ENCODE data around the gene CD46. TPM values are rescaled to one million over a fixed set of nuclear protein-coding genes. Genes with fewer than 3 reads are reported as not detected.

Gene CD46
- total and polyA plus RNA-seq, 10 of the 15 experiments (the other 5 are each of a cell fraction or from before 2014, with no cell fraction given), result 61.1 to 198 (median 81.4) TPM

DNA sequence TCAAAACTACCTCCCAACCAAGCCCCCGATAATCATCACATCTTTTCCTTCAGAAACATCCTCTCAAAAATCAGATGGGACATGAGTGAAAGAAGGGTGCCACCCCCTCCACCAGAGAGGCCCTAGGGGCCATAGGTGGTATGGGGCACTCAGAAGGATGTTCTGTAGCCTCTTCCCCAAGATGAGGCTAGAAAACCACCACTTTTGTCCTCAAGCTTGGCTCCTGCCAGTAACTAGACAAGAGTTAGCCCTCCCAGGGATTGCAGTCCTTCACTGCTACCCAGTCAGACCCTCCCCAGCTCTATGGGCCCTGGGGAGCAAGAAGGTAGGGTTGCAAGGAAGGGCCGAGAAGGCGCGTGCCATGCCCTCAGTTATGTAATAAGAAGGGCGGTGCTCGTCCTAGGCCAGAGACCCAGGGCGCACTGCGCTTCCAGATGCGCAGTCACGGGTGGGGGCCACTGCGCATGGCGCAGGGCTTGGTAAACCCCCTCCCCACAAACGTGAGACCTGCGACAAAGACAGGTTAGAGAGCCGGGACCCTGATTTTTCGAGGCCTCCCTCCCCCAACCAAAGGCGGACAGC lies 69.7 kb downstream of the CD46 start (continued):
- peak in 1 of 2 experiments; percentile 66; a peak in 2 of 4 replicates for TF ChIP-seq BHLHE40 (IDR thresholded peaks at IDR 0.05; ENCODE audit: borderline replicate concordance in 1 of 2, low read depth in 2 of 2, low read length in 1 of 2)

GRCh38 chr1:207822124-207822601 lies 70.3 kb downstream of the CD46 start:
- Histone ChIP-seq H2AFZ (ENCODE audit: control insufficient read depth, low read depth, low read length) (no peak overlapping the region), H3K9me3 (replicated peaks; ENCODE audit: control insufficient read depth, insufficient read depth, low read length) (no peaks in the 10 kb centered on the region; the same call in 2 of the 3 replicates), H4K20me1 (ENCODE audit: control insufficient read depth, insufficient read depth) (peaks cover 3% of the 10 kb centered on the region; the same call in 1 of the 2 replicates), H3K79me2 (ENCODE audit: control insufficient read depth, insufficient read depth, low read length) (peaks cover 84% of the 10 kb centered on the region), H3K4me2 (ENCODE audit: control insufficient read depth, insufficient read depth) (peak overlapping the region; percentile 78), H3K27ac (ENCODE audit: control insufficient read depth, insufficient read depth) (peak overlapping the region; percentile 90), H3K9ac (ENCODE audit: control insufficient read depth, insufficient read depth, low read length) (peak overlapping the region; percentile 83), H3K36me3 (ENCODE audit: control insufficient read depth in 2 of 2, insufficient read depth in 2 of 2, low read length in 1 of 2) (peaks cover 0 to 10% of the 10 kb centered on the region in 2 experiments; a peak in 2 of 4 replicates), H3K4me1 (ENCODE audit: control insufficient read depth, insufficient read depth, low read length) (peaks cover 28% of the 10 kb centered on the region), H3K27me3 (replicated peaks in 1 of 2; ENCODE audit: control insufficient read depth in 2 of 2, insufficient read depth in 2 of 2, low read length in 1 of 2) (no peaks in the 10 kb centered on the region), H3K4me3 (peak overlapping the region; percentile 72)
- POLR2A ChIA-PET, result interaction anchor here (0.5 to 20.7 kb wide), 20 partner anchors 8 to 367 kb away, joined by 3 to 620 read pairs (median 6); no protein-coding TSS in a partner anchor
- BruUV-seq (replicated peaks), result no TSS peak
- FAIRE-seq, result no peak
- ATAC-seq, result peak; percentile 66
- CTCF ChIA-PET, result interaction anchor here (0.7 to 26.0 kb wide), 13 partner anchors 8 to 151 kb away, joined by 3 to 821 read pairs (median 5); no protein-coding TSS in a partner anchor
- intact Hi-C loops (cut with micrococcal nuclease; ENCODE audit: unreplicated experiment) (loop anchor here (10.0 kb wide), 1 partner anchor 1853 kb away; the partner anchor contains the start of gene G0S2), in situ Hi-C loops (cut with MboI) (loop anchor here (10.0 kb wide), 1 partner anchor 143 kb away; no protein-coding TSS in a partner anchor)
- SMC1A ChIA-PET (ENCODE audit: uncharacterized antibody, unreplicated experiment), result interaction anchor here (0.5 to 12.8 kb wide), 17 partner anchors 9 to 1847 kb away, joined by 3 to 164 read pairs (median 6); no protein-coding TSS in a partner anchor
- DNase-seq (ENCODE audit: low read depth, low spot score), result peak; percentile 51
- 0% methylated on average over 8 of the region's 8 CpGs for WGBS (ENCODE audit: insufficient coverage, insufficient replicate concordance, low lambda C conversion rate, missing lambda C conversion rate)
- RAD21 ChIA-PET (ENCODE audit: unreplicated experiment), result interaction anchor here (0.8 to 14.2 kb wide), 16 partner anchors 8 to 501 kb away, joined by 3 to 160 read pairs (median 8); partner anchors contain the start of gene CD55
- TF ChIP-seq RELB (IDR thresholded peaks at IDR 0.05; ENCODE audit: low read depth) (peak; percentile 67; the same call in 1 of the 2 replicates), PML (IDR thresholded peaks at IDR 0.05; ENCODE audit: low read length) (no peak), ZNF207 (IDR thresholded peaks at IDR 0.05; ENCODE audit: borderline replicate concordance) (peak; percentile 83), CHD4 (IDR thresholded peaks at IDR 0.05) (no peak), NR2C2 (IDR thresholded peaks at IDR 0.05; ENCODE audit: borderline replicate concordance, control insufficient read depth, insufficient read length, low read depth) (no peak), ZNF384 (IDR thresholded peaks at IDR 0.05; ENCODE audit: borderline replicate concordance, low read depth, low read length) (no peak), KDM1A (IDR thresholded peaks at IDR 0.05; ENCODE audit: borderline replicate concordance) (no peak), SRF (IDR thresholded peaks at IDR 0.05; ENCODE audit: low read depth in 2 of 2, low read length in 2 of 2) (no peak), POLR2AphosphoS2 (IDR thresholded peaks at IDR 0.05; ENCODE audit: low read depth, low read length) (peak; percentile 47; the same call in 1 of the 2 replicates), MTA3 (IDR thresholded peaks at IDR 0.05; ENCODE audit: borderline replicate concordance, low read length) (peak; percentile 77; the same call in 1 of the 2 replicates), BCL3 (IDR thresholded peaks at IDR 0.05; ENCODE audit: borderline replicate concordance, insufficient read depth, low read depth, low read length, poor library complexity, severe bottlenecking) (no peak), PBX3 (IDR thresholded peaks at IDR 0.05; ENCODE audit: insufficient replicate concordance, low read depth, low read length) (no peak), RFX5 (IDR thresholded peaks at IDR 0.05; ENCODE audit: low read depth, low read length) (no peak), ZBED1 (IDR thresholded peaks at IDR 0.05; ENCODE audit: borderline replicate concordance) (0 out of 2 replicates have a peak, but pooled peaks have one; percentile 34), POU2F2 (IDR thresholded peaks at IDR 0.05; ENCODE audit: borderline replicate concordance, low read depth, low read length) (peak; percentile 98)
